Cardiac fibroblast (primary cell): ENCODE data around the gene CATSPERZ.
A peak's percentile ranks its signal among the peaks of the same experiment; 100 is the strongest.

Experiments used
- DNase-seq, 2 donors: peaks; one replicate each; pipeline versions ENCODE4 v3.0.0 to v3.0.0-alpha.2; 2010; ENCODE audit warnings: low read depth in 2 of 2
- H3K4me3 ChIP-seq, 2 donors: replicated peaks in 1 of 2; 1 replicate in 1 of 2; 2 replicates in 1 of 2; pipeline ENCODE4 v1.5.1; 2011; ENCODE audit warnings: low read depth in 2 of 2, low read length in 2 of 2, mild to moderate bottlenecking in 2 of 2, moderate library complexity in 1 of 2
- TF ChIP-seq, protein P1 (sequence below): IDR thresholded peaks from one replicate; pipeline ENCODE4 v1.5.1; 2011; ENCODE audit warnings: low read depth, mild to moderate bottlenecking, low read length, inconsistent platforms

The CATSPERZ gene, protein sequence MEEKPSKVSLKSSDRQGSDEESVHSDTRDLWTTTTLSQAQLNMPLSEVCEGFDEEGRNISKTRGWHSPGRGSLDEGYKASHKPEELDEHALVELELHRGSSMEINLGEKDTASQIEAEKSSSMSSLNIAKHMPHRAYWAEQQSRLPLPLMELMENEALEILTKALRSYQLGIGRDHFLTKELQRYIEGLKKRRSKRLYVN

DNA sequence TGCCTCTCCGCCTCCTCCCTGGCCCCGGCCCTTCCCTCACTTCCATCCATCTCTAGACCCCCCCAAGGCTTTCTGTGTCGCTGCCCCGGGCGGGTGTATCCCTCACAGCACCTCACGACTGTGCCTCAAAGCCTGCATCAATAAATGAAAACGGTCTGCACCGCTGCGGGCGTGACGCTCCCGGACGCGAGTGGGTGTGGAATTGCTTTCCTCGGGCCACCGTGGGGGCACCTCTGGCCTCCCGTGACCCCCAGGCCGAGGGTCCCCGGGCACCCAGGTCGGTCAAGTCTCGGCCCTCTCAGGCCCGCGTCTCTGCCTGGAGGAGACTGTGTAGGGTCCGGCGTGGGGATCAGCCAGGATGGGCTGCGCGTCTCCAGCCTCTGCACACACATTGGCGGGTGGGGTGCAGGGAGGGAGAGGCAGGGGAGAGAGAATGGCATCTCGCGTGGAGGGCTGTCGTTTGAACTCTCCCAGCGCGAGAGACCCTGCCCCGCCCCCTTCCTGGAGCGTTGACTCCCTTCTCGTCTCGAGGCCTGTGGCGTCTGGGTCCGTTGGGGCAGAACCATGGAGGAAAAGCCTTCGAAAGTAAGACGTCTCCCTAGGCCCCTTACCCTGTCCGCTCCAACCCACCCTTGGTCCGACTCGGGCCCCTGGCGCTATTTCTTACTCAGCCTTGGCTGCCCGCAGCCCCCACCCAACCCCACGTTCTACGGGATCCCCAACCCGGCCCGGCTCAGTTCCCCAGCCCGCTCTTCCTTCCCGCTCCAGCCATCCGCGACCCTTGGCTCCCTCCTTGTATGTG, at the start of gene CATSPERZ:
TSS of gene CATSPERZ (plus strand) at position 512 of the 802 bp plus-strand sequence. CDS start at position 565, 53 bp downstream.
- DNase-seq = no peak
- peak within 1 kb of the TSS; percentile 15 to 33 for H3K4me3 ChIP-seq
- TF ChIP-seq, protein P1, sequence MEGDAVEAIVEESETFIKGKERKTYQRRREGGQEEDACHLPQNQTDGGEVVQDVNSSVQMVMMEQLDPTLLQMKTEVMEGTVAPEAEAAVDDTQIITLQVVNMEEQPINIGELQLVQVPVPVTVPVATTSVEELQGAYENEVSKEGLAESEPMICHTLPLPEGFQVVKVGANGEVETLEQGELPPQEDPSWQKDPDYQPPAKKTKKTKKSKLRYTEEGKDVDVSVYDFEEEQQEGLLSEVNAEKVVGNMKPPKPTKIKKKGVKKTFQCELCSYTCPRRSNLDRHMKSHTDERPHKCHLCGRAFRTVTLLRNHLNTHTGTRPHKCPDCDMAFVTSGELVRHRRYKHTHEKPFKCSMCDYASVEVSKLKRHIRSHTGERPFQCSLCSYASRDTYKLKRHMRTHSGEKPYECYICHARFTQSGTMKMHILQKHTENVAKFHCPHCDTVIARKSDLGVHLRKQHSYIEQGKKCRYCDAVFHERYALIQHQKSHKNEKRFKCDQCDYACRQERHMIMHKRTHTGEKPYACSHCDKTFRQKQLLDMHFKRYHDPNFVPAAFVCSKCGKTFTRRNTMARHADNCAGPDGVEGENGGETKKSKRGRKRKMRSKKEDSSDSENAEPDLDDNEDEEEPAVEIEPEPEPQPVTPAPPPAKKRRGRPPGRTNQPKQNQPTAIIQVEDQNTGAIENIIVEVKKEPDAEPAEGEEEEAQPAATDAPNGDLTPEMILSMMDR = no peak

DNA sequence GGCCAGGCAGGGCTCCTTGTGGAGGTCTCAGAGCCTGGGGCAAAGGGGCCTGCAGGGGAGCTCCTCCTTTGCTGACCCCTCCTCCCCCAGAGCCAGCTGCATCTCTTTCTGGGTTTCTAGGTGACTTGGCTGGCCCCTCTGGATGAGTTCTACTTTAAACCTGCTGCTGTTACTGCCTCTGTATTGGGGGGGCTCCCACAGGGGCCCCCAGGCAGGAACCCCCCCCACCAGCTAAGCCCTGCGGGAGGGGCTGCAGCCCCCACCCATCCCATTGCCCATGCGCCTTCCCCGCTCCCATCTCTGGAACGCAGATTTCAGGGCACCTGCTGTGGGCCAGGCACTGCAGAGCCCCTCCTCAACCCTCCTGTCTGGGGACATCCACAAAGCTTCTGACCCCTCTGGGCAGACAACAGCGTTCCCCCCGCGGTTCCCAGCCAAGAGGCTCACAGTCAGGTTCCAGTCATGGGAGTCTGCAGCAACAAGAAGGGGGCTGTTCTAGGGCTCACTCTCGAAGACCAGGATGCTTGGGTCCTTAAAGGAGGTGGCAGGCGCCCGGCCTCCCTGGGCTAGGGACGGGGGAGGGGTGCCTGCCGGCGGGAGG, 49.6 kb upstream of the CATSPERZ start:
- TF ChIP-seq, protein P1 = no peak
- no peak for DNase-seq
- peak overlapping the region; percentile 57 to 85 for H3K4me3 ChIP-seq

GRCh38 chr11:64251016-64251752, 49.0 kb upstream of the CATSPERZ start, which contains the start of gene PLCB3:
PLCB3 (plus strand) TSS chr11:64251530; CDS start chr11:64251650, 120 bp downstream.
- DNase-seq = peak; percentile 38 to 61
- TF ChIP-seq, protein P1 = peak; percentile 39
- peak within 1 kb of the TSS; percentile 78 to 85 for H3K4me3 ChIP-seq

DNA sequence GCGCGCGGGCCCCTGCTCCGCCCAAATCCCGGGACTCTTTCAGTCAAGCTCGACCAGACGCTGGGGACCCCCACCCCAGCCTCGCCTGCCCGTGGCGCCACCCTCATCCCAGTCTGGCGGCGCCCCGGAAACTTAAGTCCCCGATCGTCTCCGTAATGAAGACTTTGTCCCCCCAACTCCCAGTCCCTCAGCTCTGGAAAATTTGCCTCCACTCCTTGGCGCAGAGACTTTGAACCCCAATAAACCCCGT, 48.5 kb upstream of the CATSPERZ start:
- DNase-seq = no peak
- TF ChIP-seq, protein P1 = no peak
- H3K4me3 ChIP-seq = peak overlapping the region; percentile 78 to 85

- peak overlapping the region; percentile 78 to 85 for H3K4me3 ChIP-seq
- DNase-seq = peak; percentile 52 to 57
- TF ChIP-seq, protein P1 = peak; percentile 46
Observed at GRCh38 chr11:64252003-64252872, 47.9 kb upstream of the CATSPERZ start.

GRCh38 chr11:64253043-64253442, 47.1 kb upstream of the CATSPERZ start:
- no peak for DNase-seq
- peak overlapping the region; percentile 78 to 85 for H3K4me3 ChIP-seq
- TF ChIP-seq, protein P1 = no peak
